Measurements from ENCODE around the gene PCDH18.
"Not testable (repeated sequence)": the region's sequence is repeated elsewhere in the genome, so short reads cannot be mapped to it uniquely, and the experiment has no call there.

The PCDH18 gene, protein sequence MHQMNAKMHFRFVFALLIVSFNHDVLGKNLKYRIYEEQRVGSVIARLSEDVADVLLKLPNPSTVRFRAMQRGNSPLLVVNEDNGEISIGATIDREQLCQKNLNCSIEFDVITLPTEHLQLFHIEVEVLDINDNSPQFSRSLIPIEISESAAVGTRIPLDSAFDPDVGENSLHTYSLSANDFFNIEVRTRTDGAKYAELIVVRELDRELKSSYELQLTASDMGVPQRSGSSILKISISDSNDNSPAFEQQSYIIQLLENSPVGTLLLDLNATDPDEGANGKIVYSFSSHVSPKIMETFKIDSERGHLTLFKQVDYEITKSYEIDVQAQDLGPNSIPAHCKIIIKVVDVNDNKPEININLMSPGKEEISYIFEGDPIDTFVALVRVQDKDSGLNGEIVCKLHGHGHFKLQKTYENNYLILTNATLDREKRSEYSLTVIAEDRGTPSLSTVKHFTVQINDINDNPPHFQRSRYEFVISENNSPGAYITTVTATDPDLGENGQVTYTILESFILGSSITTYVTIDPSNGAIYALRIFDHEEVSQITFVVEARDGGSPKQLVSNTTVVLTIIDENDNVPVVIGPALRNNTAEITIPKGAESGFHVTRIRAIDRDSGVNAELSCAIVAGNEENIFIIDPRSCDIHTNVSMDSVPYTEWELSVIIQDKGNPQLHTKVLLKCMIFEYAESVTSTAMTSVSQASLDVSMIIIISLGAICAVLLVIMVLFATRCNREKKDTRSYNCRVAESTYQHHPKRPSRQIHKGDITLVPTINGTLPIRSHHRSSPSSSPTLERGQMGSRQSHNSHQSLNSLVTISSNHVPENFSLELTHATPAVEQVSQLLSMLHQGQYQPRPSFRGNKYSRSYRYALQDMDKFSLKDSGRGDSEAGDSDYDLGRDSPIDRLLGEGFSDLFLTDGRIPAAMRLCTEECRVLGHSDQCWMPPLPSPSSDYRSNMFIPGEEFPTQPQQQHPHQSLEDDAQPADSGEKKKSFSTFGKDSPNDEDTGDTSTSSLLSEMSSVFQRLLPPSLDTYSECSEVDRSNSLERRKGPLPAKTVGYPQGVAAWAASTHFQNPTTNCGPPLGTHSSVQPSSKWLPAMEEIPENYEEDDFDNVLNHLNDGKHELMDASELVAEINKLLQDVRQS

DNA sequence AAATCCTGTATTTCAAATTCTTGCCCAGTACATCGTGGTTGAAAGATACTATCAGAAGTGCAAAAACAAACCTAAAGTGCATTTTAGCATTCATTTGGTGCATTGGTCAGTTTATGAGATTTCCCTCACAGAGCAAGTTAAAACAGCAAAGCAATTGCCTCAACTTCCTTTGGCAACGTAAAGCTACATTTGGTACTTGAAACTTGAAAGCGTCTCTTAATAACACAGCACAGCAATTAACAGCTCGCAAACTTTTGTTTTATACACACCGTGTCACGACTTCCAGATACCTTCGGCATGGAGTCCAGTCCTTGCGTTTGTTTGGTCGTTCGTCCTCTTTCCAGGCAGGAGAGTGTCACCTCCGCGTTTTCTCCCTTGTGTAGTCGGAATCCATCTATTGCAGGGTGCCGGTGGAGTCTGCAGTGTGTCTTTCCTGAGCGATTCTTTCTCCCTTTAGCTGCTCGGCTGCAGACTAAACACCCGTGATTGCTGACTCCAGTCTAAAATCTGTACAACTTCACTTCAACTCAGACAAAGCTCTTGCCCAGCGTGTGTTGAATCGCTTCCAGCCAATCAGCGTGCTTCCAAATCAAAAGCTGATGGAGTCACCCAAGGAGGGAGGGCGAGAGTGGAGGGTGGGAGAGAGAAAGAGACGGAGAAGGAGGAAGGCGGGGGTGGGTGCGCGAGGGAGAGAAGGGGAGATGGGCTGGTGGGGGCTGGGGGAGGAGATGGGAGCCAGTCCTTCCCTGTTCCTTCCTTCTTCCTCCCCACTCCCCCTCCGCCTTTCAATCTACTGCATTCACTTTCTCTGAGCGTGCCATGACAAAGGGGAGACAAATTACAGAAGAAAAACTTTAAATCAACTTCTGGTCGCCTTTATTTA lies at the start of gene PCDH18:
TSS of gene PCDH18 (minus strand) at position 509 of the 883 bp plus-strand sequence. CDS start at position 103, 406 bp downstream.
- ATAC-seq = peak; percentile 38 to 63

DNA sequence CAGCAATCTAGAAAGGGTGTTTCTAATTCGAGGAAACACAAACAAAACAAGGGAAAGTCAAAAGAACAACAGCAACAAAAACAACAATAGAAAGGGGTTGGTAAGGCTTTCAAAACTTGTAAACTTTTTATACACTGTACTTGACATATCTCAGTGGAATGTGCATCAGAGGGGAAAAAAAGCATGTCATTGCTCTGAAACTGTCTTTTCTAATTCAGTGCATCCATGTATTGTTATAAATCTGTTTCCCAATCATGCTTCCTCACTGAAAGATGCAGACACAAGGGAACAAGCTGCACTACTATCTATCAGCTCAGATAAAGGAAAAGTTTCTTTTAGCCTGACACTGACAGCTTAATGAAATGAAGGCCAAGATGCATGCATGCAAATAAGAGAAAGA lies 44.2 kb upstream of the PCDH18 start:
- no peak for ATAC-seq

DNA sequence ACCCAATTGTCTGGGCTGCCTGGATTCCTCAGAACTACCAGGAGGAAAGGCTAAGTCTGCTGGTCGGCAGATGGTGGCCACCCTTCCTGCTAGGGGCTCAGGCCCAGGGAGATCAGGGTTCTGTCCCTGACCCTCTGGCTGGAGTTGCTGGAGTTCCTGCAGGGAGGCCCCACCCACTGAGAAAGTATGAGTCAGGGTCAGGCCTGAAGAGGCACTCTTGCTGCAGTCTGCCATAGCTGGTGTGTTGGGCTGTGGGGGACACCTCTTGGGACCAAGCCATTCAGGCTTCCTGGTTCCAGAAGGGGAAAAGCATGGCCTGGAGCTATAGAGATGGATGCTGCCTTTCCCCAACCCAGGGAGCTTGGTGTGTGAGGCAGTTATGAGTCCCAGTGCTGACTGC lies 40.4 kb upstream of the PCDH18 start:
- ATAC-seq = no peak

DNA sequence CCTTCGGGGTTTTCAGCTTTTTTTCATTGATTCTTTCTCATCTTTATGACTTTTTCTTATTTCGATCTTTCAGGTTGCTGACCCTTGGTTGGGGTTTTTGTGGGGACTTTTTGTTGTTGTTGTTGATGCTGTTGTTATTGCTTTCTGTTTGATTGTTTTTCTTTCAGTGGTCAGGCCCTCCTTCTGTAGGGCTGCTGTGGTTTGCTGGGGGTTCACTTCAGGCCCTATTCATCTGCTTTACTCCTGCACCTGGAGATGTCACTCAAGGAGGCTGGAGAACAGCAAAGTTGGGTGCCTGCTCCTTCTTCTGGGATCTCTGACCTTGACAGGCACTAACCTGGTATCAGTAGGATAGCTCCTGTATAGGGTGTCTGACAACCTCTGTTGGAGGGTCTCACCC lies 39.9 kb upstream of the PCDH18 start:
- no peak for ATAC-seq

DNA sequence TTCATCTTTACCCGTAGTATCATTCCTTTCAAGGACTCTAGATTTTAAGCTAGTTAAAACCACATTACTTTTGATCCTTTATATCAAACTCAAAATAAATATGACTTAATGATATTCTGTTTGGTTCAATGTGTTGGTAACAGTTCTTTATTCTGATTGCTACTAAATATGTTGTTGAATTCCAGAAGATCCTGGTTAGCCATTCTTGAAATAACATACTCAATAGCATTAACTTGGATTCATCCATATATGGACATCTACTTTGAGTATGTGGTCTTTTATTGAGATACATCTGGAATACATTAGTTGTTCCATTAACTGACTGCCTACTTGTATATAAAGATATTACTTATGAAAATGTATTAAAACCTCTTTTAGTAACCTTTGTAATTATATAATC lies 27.5 kb upstream of the PCDH18 start:
- no peak for ATAC-seq

DNA sequence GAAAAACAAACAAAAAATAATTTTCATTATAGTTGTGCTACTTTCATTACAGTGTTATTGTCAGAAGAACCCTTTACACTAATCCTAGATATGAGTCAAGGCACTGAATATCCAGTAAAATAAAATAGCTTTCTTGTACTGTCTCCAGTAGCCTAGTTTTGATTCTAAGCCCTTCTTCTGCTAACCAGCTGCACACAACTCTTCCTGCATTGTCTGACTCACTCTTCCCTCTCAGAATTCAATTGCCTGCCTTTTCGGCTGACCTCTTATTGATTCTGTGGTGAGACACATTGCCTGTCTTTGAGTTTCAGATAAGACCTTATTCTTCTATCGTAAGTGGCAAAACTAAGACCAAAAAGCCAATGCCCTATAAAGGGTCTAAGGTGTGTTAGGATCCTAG lies 26.7 kb upstream of the PCDH18 start:
- ATAC-seq = no peak

DNA sequence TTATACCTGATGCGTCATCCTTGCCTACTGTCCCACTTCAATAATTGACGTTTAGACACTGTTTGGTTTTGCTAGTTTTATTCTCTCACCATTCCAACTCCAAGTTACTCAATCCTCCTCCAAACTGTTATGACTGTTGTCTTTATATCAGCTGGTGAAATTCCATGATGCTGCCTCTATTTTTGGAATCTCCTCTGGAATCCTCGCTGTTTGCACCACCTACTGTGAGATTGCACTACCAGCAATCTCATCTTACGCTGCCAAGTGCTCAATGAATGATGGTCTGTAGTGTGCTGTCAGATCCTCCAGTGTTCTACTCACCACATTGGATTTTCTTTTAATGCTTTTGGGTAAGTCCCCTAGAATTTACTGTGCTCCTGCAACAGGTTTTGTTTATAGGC lies 13.2 kb upstream of the PCDH18 start:
- no peak for ATAC-seq

DNA sequence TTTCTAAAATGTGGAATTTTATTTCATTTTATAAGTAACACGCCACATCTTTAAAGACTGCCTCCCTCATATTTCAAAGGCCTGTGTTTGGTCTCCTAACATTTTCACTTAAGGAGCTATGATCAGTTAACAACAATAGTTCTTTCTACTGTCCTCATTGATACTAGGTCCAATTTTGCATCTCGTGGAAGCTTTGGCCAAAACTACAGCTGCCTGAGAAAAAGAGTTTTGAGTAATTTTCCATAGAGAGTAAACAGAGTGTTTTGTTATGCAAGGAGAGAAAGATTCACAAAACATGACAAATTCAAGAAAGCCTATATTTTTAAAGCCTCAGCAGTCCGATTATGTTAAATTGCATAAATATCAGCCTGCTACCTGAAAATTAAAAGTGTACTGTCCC lies 11.4 kb upstream of the PCDH18 start:
- no peak for ATAC-seq

DNA sequence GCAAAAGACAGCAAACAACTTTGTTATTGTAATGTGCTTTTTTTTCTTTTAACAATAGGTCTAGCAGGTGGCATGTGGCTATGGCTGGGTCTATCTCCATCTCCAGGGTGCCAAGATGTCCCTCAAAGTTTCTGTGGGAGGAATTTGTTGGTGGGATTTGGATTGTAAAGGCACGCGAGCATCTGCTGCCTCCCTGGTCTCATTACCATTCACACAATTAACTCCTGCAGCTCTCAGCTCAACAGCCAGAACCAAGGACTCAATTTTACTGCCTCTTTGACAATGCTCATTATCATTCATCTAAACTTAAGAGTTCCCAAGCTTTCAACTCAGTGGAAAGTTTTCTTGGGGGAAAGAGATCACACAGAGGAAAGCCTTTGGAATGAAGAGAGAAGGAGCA lies 10.9 kb upstream of the PCDH18 start:
- no peak for ATAC-seq

DNA sequence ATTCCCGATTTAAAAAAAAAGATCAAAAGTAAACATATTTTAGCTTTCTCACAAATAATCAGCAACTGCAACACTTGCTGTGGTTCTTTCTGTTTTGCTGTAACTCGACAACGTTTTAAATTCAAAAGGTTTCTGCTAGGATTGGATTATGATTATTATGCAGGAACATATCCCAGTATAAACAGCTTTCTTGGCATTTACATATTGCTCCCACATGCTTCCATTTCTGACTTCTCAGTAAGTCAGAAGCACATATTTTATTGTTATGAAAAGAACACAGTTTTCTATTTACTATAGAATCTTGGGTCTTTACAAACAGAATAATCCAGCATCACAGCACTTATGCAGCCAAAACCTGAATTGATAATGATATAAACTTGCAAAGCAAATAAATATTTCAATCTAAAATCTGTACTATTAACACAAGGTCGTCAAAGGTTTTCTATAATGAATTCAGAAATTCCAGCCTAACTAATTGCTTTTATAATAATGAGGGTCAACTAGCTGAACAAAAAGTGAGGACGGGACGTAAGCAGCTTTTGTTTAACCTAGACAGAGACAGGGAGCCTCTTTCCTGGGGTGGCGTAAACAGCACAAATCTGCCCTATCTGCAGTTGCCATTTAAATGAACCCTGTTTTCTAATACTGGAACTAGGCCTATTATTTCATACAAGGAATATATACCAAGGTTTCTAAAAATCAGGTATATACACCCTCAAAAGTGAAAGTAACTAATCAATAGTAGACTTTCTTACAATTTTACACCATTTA lies 9.8 kb upstream of the PCDH18 start:
- no peak for ATAC-seq

DNA sequence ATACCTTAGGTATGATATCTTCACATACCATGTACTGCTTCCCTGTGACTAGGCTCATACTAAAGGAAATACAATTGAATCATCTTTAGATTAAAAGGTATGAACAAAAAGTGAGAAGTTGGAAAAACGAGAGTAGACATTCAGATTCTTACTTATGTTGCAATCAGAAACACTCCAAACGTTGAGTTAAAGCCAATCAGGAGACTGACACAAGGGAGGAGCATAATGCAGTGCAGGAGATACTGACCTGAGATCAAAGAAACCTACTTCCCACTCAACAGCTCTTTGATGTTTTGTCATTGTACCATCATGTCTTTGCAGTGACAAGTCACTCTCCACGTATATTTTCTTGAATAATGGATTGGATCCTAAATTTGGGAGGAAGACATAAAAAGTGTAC lies 8.9 kb upstream of the PCDH18 start:
- ATAC-seq = no peak

DNA sequence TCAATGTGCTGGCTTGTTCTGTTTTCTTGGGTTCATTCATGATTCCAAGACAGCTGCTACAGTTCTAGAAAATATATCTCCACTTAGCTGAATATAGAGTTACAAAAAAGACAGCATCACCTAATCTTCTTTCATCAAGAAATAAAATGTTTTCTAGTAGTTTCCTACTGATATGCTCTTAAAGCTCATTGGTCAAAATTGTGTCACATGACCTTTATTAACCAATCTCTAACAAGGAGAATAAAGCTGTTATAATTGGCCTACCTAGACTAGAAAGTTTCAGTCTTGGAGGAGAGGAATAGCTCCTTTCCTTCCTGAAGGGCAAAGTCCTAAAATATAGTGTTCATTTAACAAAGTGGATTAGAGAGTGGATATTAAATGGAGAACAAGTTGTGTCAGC lies 8.1 kb upstream of the PCDH18 start:
- no peak for ATAC-seq

DNA sequence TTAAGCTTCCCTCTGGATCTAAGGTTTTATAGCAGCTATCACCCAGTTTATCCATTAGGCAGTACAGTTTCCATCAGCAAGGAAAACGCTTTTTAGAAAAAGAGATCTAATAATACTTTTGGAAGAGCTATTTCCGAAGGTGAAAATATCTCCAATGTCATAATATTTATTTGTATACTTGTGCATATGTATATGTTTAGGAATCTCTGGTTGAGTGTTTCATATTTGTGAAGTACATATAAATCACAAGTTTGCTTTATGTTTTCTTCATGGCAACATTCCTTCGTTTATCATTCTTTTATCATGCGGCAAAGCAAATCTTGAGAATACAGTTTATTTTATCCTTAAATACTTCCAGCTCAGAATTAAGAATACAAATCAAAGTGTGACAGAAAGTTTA lies 6.2 kb upstream of the PCDH18 start:
- ATAC-seq = no peak

DNA sequence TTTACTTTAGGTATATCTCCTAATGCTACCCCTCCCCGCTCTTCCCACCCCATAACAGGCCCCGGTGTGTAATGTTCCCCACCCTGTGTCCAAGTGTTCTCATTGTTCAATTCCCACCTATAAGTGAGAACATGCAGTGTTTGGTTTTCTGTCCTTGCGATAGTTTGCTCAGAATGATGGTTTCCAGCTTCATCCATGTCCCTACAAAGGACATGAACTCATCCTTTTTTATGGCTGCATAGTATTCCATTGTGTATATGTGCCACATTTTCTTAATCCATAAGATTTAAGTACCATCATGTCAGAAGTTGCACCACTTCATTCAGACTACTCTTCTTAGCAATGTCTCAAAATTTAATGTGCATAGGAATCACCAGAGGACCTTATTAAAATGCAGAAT lies 5.5 kb upstream of the PCDH18 start:
- ATAC-seq = not testable (repeated sequence)

DNA sequence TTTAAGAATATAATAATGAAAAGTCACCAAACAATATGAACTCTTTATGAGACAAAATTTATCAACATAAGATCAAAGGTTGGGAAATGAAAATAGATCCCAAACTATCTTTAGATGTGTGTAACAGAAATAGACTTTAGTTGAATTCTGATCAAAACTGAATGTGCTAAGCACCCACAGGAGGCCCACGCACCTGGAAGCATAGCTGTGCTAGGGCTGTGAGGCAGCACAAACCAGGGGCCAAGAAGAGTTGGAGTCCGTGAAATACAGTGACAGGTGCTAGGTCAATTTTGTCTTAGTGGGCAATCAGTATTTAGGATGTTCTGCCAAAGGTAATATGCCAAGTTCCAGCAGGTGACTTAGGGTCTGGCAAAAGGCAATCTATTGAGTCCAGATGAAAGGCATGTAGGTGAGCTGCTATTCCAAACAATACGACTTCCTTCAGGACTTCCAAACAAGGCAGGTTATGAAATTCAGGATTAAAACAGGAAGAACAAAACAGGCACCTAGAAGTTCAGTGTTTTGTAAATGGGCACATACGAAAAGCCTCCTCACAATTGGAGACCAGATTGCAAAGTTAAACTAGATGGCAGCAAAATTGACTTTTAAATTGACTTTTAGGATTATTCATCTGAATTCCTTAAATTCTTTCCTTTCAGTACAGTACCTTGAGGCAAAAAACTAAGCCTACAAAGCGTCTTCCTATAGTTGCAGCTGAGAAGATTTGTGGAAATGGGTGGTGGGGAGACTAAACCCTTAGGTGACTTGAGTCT lies 4.7 kb upstream of the PCDH18 start:
- no peak for ATAC-seq

DNA sequence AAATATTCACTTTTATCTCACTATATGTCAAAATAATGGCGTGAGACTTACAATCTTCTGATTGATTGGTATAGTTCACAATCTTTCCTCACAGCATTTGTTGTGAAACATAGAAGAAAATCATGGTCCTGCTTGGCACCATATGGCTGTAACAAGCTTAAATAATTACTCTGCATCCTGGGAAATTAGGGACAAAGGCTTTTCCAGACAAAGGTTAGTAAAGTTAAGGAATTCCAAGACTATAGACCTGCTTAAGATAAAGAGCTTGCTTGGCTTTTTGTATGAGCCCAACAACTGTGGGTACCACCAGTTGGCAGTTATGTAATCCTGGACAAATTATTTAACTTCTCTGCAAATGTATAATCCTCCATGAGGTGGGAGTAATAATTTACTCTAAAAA lies 3.4 kb upstream of the PCDH18 start:
- no peak for ATAC-seq

DNA sequence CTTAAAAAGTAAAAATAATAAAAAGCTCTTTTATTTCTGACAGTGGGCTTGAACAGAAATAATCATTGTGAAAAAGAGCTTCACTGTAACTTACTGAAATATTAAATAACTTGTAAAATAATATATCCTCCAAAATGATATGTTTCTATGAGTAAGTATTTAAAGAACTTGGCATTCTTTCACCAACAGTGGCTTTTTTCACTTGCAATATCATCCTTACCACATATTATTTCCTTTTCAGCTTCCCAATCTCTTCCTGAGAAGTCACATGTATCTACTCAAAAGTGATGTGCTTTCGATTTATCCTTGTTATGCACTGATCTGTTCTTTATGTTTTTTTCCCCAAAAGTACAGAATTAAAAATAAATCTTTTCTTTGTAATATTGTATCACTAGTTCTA lies 2.2 kb upstream of the PCDH18 start:
- no peak for ATAC-seq

DNA sequence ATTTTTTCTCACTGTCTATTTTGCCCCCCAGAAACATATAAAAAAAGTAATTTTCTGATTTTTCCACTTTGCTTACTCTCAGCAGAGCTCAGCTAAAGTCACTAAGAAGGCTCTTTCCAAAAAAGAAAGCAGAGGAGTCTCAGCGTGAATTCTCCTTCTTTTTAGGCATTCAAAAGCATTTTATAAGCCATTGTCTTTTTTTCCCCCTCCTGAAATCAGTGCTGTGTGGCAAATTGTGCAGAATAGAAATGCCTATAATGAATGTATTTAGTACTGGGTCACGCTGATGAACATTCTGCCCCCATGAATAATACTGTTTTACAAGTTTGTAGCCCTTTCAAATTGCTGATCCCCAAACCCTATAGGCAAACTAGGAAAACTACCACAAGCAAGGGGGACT lies 1.6 kb upstream of the PCDH18 start:
- ATAC-seq = no peak

DNA sequence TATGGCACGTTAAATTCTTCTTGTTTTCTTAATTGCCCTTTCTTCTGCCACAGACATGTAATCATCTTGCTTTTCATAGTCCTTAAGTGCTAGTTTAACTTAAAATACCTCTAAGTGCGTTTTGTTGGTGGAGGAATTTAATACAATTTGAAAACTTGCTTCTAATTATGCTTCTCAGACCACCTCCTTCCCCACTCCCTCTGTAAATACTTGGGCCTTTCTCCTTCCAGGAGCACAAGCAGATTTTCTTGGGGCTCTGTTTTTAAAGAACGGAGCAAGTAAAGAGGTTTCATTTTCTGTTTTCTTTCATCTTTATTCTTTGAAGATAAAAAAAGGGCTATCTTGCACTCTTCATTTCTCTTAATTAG lies 559 bp upstream of the PCDH18 start:
- no peak for ATAC-seq

DNA sequence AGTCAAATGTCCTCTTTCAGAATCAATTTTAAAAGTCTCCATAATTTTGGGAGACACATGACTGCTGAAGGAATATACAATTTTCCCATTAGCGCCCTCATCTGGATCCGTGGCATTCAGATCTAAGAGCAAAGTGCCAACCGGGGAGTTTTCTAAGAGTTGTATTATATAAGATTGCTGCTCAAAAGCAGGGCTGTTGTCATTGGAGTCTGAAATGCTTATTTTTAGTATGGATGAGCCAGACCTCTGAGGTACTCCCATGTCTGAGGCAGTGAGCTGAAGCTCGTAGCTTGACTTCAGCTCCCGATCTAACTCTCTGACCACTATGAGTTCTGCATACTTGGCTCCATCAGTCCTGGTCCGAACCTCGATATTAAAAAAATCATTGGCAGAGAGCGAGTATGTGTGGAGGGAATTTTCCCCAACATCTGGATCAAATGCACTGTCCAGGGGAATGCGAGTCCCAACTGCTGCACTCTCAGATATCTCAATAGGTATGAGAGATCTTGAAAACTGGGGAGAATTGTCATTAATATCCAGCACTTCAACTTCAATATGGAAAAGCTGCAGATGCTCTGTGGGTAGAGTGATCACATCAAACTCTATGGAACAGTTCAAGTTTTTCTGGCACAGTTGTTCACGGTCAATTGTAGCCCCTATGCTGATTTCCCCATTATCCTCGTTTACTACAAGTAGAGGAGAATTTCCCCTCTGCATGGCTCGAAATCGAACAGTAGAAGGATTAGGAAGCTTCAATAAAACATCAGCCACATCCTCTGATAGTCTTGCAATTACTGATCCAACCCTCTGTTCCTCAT lies 917 bp downstream of the PCDH18 start:
- no peak for ATAC-seq
